ENCODE measurements around the gene SLC6A9. TPM values are rescaled to one million over a fixed set of nuclear protein-coding genes. Genes with fewer than 3 reads are reported as not detected.

The SLC6A9 gene
- 1 to 10 TPM; 5.4 to 6.3 (median 6.1) TPM for polyA plus RNA-seq (ENCODE audit: insufficient read length in 3 of 3)

GRCh38 chr1:44031252-44032169 lies at the start of gene SLC6A9:
TSS of gene SLC6A9 (minus strand) at chr1:44031462. CDS start at chr1:44024277, 7,185 bp downstream.
- peak in 1 of 3 donors; percentile 58 for DNase-seq (ENCODE audit: low read depth in 3 of 3, low spot score in 2 of 3)

- no peak for DNase-seq (ENCODE audit: low read depth in 3 of 3, low spot score in 2 of 3)
These were observed 48.3 kb upstream of the SLC6A9 start for GRCh38 chr1:44079566-44079965.

GRCh38 chr1:44078104-44078503 lies 46.8 kb upstream of the SLC6A9 start:
- no peak for DNase-seq (ENCODE audit: low read depth in 3 of 3, low spot score in 2 of 3)

- no peak for DNase-seq (ENCODE audit: low read depth in 3 of 3, low spot score in 2 of 3)
These were observed 46.2 kb upstream of the SLC6A9 start for GRCh38 chr1:44077421-44077820.

- peak in 2 of 3 donors; percentile 31 to 41 for DNase-seq (ENCODE audit: low read depth in 3 of 3, low spot score in 2 of 3)
These were observed 44.8 kb upstream of the SLC6A9 start for GRCh38 chr1:44076066-44076465.

GRCh38 chr1:44074415-44074814 lies 43.2 kb upstream of the SLC6A9 start:
- no peak for DNase-seq (ENCODE audit: low read depth in 3 of 3, low spot score in 2 of 3)

GRCh38 chr1:44073528-44073927 lies 42.3 kb upstream of the SLC6A9 start:
- no peak for DNase-seq (ENCODE audit: low read depth in 3 of 3, low spot score in 2 of 3)

GRCh38 chr1:44072821-44073220 lies 41.6 kb upstream of the SLC6A9 start:
- DNase-seq (ENCODE audit: low read depth in 3 of 3, low spot score in 2 of 3), result no peak

- DNase-seq (ENCODE audit: low read depth in 3 of 3, low spot score in 2 of 3), result no peak
These were observed 40.9 kb upstream of the SLC6A9 start for GRCh38 chr1:44072204-44072603.

GRCh38 chr1:44071461-44071860 lies 40.2 kb upstream of the SLC6A9 start:
- DNase-seq (ENCODE audit: low read depth in 3 of 3, low spot score in 2 of 3), result no peak

GRCh38 chr1:44068442-44068921 lies 37.2 kb upstream of the SLC6A9 start:
- DNase-seq (ENCODE audit: low read depth in 3 of 3, low spot score in 2 of 3), result no peak

GRCh38 chr1:44067266-44068250 lies 36.3 kb upstream of the SLC6A9 start:
- DNase-seq (ENCODE audit: low read depth in 3 of 3, low spot score in 2 of 3), result no peak

GRCh38 chr1:44062656-44063179 lies 31.5 kb upstream of the SLC6A9 start:
- no peak for DNase-seq (ENCODE audit: low read depth in 3 of 3, low spot score in 2 of 3)

- no peak for DNase-seq (ENCODE audit: low read depth in 3 of 3, low spot score in 2 of 3)
These were observed 30.6 kb upstream of the SLC6A9 start for GRCh38 chr1:44061857-44062256.

- DNase-seq (ENCODE audit: low read depth in 3 of 3, low spot score in 2 of 3), result no peak
These were observed 29.6 kb upstream of the SLC6A9 start for GRCh38 chr1:44060830-44061267.

- no peak for DNase-seq (ENCODE audit: low read depth in 3 of 3, low spot score in 2 of 3)
These were observed 28.5 kb upstream of the SLC6A9 start for GRCh38 chr1:44059664-44060355.

GRCh38 chr1:44059212-44059611 lies 27.9 kb upstream of the SLC6A9 start:
- no peak for DNase-seq (ENCODE audit: low read depth in 3 of 3, low spot score in 2 of 3)

- DNase-seq (ENCODE audit: low read depth in 3 of 3, low spot score in 2 of 3), result no peak
These were observed 26.0 kb upstream of the SLC6A9 start for GRCh38 chr1:44057293-44057692.

- DNase-seq (ENCODE audit: low read depth in 3 of 3, low spot score in 2 of 3), result no peak
These were observed 22.1 kb upstream of the SLC6A9 start for GRCh38 chr1:44053394-44053793.

- DNase-seq (ENCODE audit: low read depth in 3 of 3, low spot score in 2 of 3), result no peak
These were observed 19.0 kb upstream of the SLC6A9 start for GRCh38 chr1:44050261-44050660.
